ENCODE measurements around the gene GAPDHS.

Gene GAPDHS

DNA sequence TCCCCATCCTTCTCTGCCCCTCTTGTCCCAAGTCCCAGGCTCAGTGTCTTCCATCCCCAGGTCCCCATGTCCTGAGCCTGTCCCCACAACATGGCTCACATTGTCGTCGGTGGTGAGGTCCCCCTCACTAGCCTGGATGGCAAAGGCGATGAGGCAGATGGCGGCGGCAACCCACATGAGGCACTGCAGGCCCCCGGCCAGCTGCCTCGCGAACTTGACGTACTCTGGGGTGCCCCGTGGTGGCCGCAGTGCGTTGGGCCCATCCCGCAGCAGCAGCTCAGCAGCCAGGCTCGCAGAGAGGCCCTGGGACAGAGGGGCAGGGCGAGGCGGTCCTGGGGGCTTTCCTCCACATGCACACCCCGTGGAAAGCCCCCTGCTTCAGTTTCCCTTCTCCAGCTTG lies 29.1 kb downstream of the GAPDHS start:
- H3K4me3 ChIP-seq (ENCODE audit: low read depth, low read length): no peak overlapping the region
- H3K27me3 ChIP-seq (ENCODE audit: control insufficient read depth, insufficient read depth, low read length): no peaks in the 10 kb centered on the region
- no peak overlapping the region for H3K4me2 ChIP-seq (ENCODE audit: low read length)
- no peak overlapping the region for H3K9ac ChIP-seq
- H3K27ac ChIP-seq: no peak overlapping the region
- H3K79me2 ChIP-seq: no peaks in the 10 kb centered on the region
- no peaks in the 10 kb centered on the region for H3K9me3 ChIP-seq (ENCODE audit: control insufficient read depth, low read length)
- H2AFZ ChIP-seq: no peak overlapping the region
- no peaks in the 10 kb centered on the region for H3K4me1 ChIP-seq
- TF ChIP-seq, protein P1, sequence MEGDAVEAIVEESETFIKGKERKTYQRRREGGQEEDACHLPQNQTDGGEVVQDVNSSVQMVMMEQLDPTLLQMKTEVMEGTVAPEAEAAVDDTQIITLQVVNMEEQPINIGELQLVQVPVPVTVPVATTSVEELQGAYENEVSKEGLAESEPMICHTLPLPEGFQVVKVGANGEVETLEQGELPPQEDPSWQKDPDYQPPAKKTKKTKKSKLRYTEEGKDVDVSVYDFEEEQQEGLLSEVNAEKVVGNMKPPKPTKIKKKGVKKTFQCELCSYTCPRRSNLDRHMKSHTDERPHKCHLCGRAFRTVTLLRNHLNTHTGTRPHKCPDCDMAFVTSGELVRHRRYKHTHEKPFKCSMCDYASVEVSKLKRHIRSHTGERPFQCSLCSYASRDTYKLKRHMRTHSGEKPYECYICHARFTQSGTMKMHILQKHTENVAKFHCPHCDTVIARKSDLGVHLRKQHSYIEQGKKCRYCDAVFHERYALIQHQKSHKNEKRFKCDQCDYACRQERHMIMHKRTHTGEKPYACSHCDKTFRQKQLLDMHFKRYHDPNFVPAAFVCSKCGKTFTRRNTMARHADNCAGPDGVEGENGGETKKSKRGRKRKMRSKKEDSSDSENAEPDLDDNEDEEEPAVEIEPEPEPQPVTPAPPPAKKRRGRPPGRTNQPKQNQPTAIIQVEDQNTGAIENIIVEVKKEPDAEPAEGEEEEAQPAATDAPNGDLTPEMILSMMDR (IDR thresholded peaks at IDR 0.05): no peak
- no peaks in the 10 kb centered on the region for H3K36me3 ChIP-seq (ENCODE audit: control insufficient read depth, insufficient read depth, low read length)

GRCh38 chr19:35562776-35563175 lies 29.5 kb downstream of the GAPDHS start:
- Histone ChIP-seq H3K4me2 (ENCODE audit: low read length) (no peak overlapping the region), H3K27ac (no peak overlapping the region), H3K79me2 (no peaks in the 10 kb centered on the region), H3K4me1 (no peaks in the 10 kb centered on the region), H3K9me3 (ENCODE audit: control insufficient read depth, low read length) (no peaks in the 10 kb centered on the region), H2AFZ (no peak overlapping the region), H3K27me3 (ENCODE audit: control insufficient read depth, insufficient read depth, low read length) (no peaks in the 10 kb centered on the region), H3K36me3 (ENCODE audit: control insufficient read depth, insufficient read depth, low read length) (no peaks in the 10 kb centered on the region), H3K4me3 (ENCODE audit: low read depth, low read length) (no peak overlapping the region), H3K9ac (no peak overlapping the region)
- TF ChIP-seq, protein P1 (IDR thresholded peaks at IDR 0.05): no peak

DNA sequence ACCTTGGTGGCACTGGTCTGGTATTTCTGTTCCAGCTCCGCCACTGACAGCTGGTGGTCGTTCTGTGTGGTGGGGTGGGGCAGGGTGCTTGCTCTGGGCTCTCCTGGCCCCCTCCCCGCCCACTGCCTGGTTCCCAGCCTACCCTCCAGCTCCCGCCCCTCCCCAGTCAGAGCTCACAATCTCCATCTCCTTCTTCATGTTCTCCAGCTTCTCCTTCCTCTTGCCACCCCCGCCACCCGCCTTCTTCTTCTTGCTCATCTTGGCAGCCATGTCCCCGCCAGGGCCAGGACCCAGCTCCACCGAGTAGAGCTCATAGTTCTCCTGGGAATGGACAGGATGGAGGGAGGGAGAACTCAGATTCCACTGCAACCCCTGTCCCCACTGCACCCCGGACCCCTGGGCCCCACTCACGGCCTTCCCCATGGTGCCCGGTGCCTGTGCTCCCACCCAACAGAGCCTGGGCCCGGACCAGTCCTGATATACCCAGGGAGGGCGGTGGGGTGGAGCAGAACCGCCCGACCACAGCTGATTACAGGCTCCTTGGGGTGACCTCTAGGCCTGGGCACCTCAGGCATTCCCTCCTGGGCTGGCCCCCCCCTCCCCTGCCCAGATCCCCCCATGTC lies 30.1 kb downstream of the GAPDHS start, which contains the start of gene ATP4A:
Gene ATP4A, minus strand, starts transcription at position 452 of the 623 bp plus-strand sequence. Its CDS starts 29 bp downstream, at position 423.
- H3K27me3 ChIP-seq (ENCODE audit: control insufficient read depth, insufficient read depth, low read length): no peaks in the 10 kb centered on the region

DNA sequence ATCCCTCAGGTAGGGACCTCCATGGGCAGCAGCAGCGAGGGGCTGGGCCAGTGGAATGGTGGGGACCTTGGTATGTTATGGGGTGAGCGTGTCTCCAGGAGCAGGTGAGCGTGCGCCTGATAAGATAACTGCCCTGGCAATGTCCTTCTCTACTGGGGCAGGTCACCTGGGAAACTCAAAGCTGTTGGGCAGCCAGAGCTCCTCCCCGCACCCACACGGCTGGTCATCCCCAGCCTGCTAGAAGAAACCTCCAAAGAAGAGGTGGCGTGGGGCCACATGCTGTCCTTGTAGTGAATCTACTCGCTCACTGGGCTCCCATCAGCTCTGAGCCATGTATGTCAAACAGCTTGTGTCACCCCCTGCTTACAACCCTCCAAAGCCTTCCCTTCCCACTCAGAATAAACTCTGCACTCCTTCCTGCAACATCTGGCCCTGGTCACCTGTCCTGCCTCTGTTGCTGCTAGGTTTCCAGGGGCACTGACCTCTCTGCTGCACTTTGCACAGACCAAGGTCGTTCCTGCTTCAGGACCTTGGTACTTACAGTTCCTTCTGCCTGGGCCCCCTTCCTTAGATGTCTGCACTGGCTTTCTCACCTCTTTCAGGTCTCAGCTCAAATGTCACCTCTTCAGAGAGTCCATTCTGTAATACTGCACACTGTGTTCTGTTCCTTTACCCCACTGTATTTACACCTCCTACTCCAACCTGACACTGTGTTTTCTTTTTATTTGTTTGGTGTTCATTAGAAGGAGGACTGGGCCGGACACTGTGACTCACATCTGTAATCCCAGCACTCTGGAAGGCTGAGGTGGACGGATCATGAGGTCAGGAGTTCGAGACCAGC lies 32.0 kb downstream of the GAPDHS start:
- Histone ChIP-seq H3K4me1 (no peaks in the 10 kb centered on the region), H3K36me3 (ENCODE audit: control insufficient read depth, insufficient read depth, low read length) (no peaks in the 10 kb centered on the region), H3K4me2 (ENCODE audit: low read length) (no peak overlapping the region), H3K9me3 (ENCODE audit: control insufficient read depth, low read length) (no peaks in the 10 kb centered on the region), H2AFZ (no peak overlapping the region), H3K79me2 (no peaks in the 10 kb centered on the region), H3K9ac (no peak overlapping the region), H3K27me3 (ENCODE audit: control insufficient read depth, insufficient read depth, low read length) (no peaks in the 10 kb centered on the region), H3K27ac (no peak overlapping the region), H3K4me3 (ENCODE audit: low read depth, low read length) (no peak overlapping the region)
- TF ChIP-seq, protein P1 (IDR thresholded peaks at IDR 0.05): no peak

More for the DNA sequence above, 30.1 kb downstream of the GAPDHS start, which contains the start of gene ATP4A:
- Histone ChIP-seq H3K4me1 (no peaks in the 10 kb centered on the region), H3K4me2 (ENCODE audit: low read length) (no peak within 1 kb of the TSS), H3K4me3 (ENCODE audit: low read depth, low read length) (no peak within 1 kb of the TSS), H3K9me3 (ENCODE audit: control insufficient read depth, low read length) (no peaks in the 10 kb centered on the region), H3K27ac (no peak within 1 kb of the TSS), H2AFZ (no peak within 1 kb of the TSS), H3K79me2 (no peaks in the 10 kb centered on the region), H3K36me3 (ENCODE audit: control insufficient read depth, insufficient read depth, low read length) (no peaks in the 10 kb centered on the region), H3K9ac (no peak within 1 kb of the TSS)
- TF ChIP-seq, protein P1 (IDR thresholded peaks at IDR 0.05): no peak
